ENCODE measurements around the gene FOLR1. TPM values are rescaled to one million over a fixed set of nuclear protein-coding genes. Genes with fewer than 3 reads are reported as not detected.

The FOLR1 gene
- total and polyA plus RNA-seq, 2 of the 4 experiments (the other 2 are of a cell fraction): 0.24 TPM; not detected in 1

DNA sequence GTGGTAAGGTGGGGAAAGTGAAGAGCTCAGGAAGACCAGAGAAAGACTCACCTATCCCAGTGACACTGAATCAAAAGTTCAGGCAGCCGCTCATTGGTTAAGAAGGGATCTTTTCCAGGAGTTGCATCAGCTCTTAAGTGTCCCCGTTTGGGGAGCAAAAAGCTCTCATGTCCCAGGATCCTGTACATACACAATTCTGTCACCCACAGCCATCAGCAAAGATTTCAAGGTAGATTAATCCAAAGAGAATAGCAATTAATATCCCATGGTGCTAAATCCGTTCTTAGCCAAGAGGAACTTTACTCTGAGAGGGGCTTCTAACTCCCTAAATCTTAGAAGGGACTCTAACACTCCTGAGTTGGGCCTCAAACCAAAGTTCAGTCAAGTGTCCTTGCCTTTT lies 37.1 kb upstream of the FOLR1 start:
- Histone ChIP-seq H3K27ac (ENCODE audit: insufficient read depth, low read length) (no peak overlapping the region), H2BK15ac (ENCODE audit: low read depth, low read length) (no peak overlapping the region), H3K27me3 (ENCODE audit: control insufficient read depth, insufficient read depth, low read length) (peaks cover 17% of the 10 kb centered on the region), H3K23ac (ENCODE audit: low read depth, low read length) (no peak overlapping the region), H3K18ac (ENCODE audit: low read depth, low read length) (no peak overlapping the region), H4K20me1 (ENCODE audit: insufficient read depth, low read length) (no peaks in the 10 kb centered on the region), H2AK9ac (replicated peaks; ENCODE audit: low read depth, low read length, poor library complexity) (no peak overlapping the region), H3K4me3 (ENCODE audit: insufficient read depth, low read depth, low read length) (no peak overlapping the region), H4K91ac (ENCODE audit: insufficient read depth, low read depth, low read length) (no peak overlapping the region), H3K14ac (replicated peaks; ENCODE audit: low read depth, low read length) (no peak overlapping the region), H3K79me1 (ENCODE audit: low read depth in 1 of 2, low read length in 2 of 2) (no peaks in the 10 kb centered on the region), H3K4ac (ENCODE audit: low read depth, low read length) (no peak overlapping the region), H3K9me1 (ENCODE audit: insufficient read depth, low read length) (no peaks in the 10 kb centered on the region), H4K8ac (ENCODE audit: low read depth in 2 of 2, low read length in 2 of 2) (no peak overlapping the region), H3K9me3 (ENCODE audit: control insufficient read depth, insufficient read depth, low read length) (no peaks in the 10 kb centered on the region), H3K56ac (ENCODE audit: extremely low read depth, insufficient read depth, low read length) (no peak overlapping the region), H3K4me1 (ENCODE audit: control insufficient read depth, insufficient read depth, low read length) (no peaks in the 10 kb centered on the region), H3K4me2 (ENCODE audit: low read depth, low read length) (no peak overlapping the region), H4K5ac (ENCODE audit: low read depth, low read length) (no peak overlapping the region), H2BK120ac (ENCODE audit: low read depth, low read length) (no peak overlapping the region), H3K9ac (ENCODE audit: low read depth, low read length) (no peak overlapping the region), H3K36me3 (ENCODE audit: control insufficient read depth, insufficient read depth, low read length) (no peaks in the 10 kb centered on the region), H2BK20ac (ENCODE audit: low read depth, low read length) (no peak overlapping the region), H2BK5ac (ENCODE audit: low read depth, low read length, poor library complexity, severe bottlenecking) (no peak overlapping the region), H2AK5ac (ENCODE audit: low read depth, low read length) (no peak overlapping the region), H2AFZ (replicated peaks; ENCODE audit: low read length, poor library complexity) (no peak overlapping the region)
- dilution Hi-C loops (cut with HindIII; ENCODE audit: low sequenced_read_pairs, unreplicated experiment): no loop called here
- ATAC-seq (ENCODE audit: low read depth) (no peak), DNase-seq (no peak)
- no CpG with 5 or more reads among the region's 3 CpGs for WGBS, 2 experiments (ENCODE audit: extremely low coverage in 2 of 2, insufficient read length in 1 of 2)
- no TSS peak for BruUV-seq (replicated peaks)
- TF ChIP-seq, protein P1, sequence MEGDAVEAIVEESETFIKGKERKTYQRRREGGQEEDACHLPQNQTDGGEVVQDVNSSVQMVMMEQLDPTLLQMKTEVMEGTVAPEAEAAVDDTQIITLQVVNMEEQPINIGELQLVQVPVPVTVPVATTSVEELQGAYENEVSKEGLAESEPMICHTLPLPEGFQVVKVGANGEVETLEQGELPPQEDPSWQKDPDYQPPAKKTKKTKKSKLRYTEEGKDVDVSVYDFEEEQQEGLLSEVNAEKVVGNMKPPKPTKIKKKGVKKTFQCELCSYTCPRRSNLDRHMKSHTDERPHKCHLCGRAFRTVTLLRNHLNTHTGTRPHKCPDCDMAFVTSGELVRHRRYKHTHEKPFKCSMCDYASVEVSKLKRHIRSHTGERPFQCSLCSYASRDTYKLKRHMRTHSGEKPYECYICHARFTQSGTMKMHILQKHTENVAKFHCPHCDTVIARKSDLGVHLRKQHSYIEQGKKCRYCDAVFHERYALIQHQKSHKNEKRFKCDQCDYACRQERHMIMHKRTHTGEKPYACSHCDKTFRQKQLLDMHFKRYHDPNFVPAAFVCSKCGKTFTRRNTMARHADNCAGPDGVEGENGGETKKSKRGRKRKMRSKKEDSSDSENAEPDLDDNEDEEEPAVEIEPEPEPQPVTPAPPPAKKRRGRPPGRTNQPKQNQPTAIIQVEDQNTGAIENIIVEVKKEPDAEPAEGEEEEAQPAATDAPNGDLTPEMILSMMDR (conservative IDR thresholded peaks at IDR 0.05; ENCODE audit: low read depth, low read length): no peak
- no peak for TF ChIP-seq RCOR1 (IDR thresholded peaks at IDR 0.05; ENCODE audit: insufficient replicate concordance, low read length)
- TF ChIP-seq, protein P2, sequence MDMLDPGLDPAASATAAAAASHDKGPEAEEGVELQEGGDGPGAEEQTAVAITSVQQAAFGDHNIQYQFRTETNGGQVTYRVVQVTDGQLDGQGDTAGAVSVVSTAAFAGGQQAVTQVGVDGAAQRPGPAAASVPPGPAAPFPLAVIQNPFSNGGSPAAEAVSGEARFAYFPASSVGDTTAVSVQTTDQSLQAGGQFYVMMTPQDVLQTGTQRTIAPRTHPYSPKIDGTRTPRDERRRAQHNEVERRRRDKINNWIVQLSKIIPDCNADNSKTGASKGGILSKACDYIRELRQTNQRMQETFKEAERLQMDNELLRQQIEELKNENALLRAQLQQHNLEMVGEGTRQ (IDR thresholded peaks at IDR 0.05; ENCODE audit: low read depth, low read length): no peak
- TF ChIP-seq MAZ (IDR thresholded peaks at IDR 0.05; ENCODE audit: borderline replicate concordance, low read depth, low read length): no peak
- TF ChIP-seq ELK1 (IDR thresholded peaks at IDR 0.05; ENCODE audit: borderline replicate concordance, low read depth, low read length): no peak
- no peak for TF ChIP-seq POLR2A (IDR thresholded peaks at IDR 0.05; ENCODE audit: low read depth, low read length)
- TF ChIP-seq RFX5 (IDR thresholded peaks at IDR 0.05; ENCODE audit: low read depth, low read length): no peak
- no peak for TF ChIP-seq FOS (IDR thresholded peaks at IDR 0.05; ENCODE audit: low read depth, low read length)
- no peak for TF ChIP-seq MXI1 (IDR thresholded peaks at IDR 0.05; ENCODE audit: borderline replicate concordance, low read depth, low read length)
- TF ChIP-seq CEBPB (IDR thresholded peaks at IDR 0.05; ENCODE audit: low read depth, low read length): no peak
- TF ChIP-seq MAFK (IDR thresholded peaks at IDR 0.05; ENCODE audit: low read depth, low read length): no peak
- no peak for TF ChIP-seq NFE2L2 (IDR thresholded peaks at IDR 0.05; ENCODE audit: low read depth, low read length)
- no peak for TF ChIP-seq BHLHE40 (IDR thresholded peaks at IDR 0.05; ENCODE audit: low read depth, low read length)
- no peak for TF ChIP-seq CHD1 (IDR thresholded peaks at IDR 0.05; ENCODE audit: low read depth, low read length)
- no peak for TF ChIP-seq SMC3 (IDR thresholded peaks at IDR 0.05; ENCODE audit: low read depth, low read length)
- TF ChIP-seq RAD21 (IDR thresholded peaks at IDR 0.05; ENCODE audit: low read length): no peak
- intact Hi-C loops (cut with micrococcal nuclease): no loop called here
- ChIA-PET CTCF (interaction anchor here (1.3 kb wide), 1 partner anchor 129 kb away, joined by 3 read pairs; no protein-coding TSS in a partner anchor), POLR2A (ENCODE audit: unreplicated experiment) (no interaction called here)
- in situ Hi-C loops (cut with MboI; ENCODE audit: low sequenced_read_pairs): no loop called here

All from IMR-90 (cell line).